Stimulated activated CD4-positive, alpha-beta T cell treated with anti-CD3 and anti-CD28 coated beads, Interleukin-15, amount 100 ng/mL, for 48 hours (primary cell): Measurements from ENCODE around the gene DFFB.

Experiments
- DNase-seq, 2 donors: peaks; one replicate each; pipeline ENCODE4 v3.0.0-alpha.2; 2020; ENCODE audit warnings: low read depth in 2 of 2

Gene DFFB

GRCh38 chr1:3925762-3926161, 68.5 kb downstream of the DFFB start:
- DNase-seq, result no peak

GRCh38 chr1:3926956-3927355, 69.7 kb downstream of the DFFB start:
- DNase-seq, result no peak

- no peak for DNase-seq
Observed at GRCh38 chr1:3928586-3928985, 71.3 kb downstream of the DFFB start.

GRCh38 chr1:3929126-3929525, 71.8 kb downstream of the DFFB start:
- DNase-seq, result no peak

GRCh38 chr1:3930301-3931006, 73.2 kb downstream of the DFFB start:
- DNase-seq, result no peak

GRCh38 chr1:3931007-3931912, 74.0 kb downstream of the DFFB start:
- no peak for DNase-seq

- no peak for DNase-seq
Observed at GRCh38 chr1:3932156-3932919, 75.1 kb downstream of the DFFB start.
